HepG2 (cell line): ENCODE results near the gene PADI2. TPM values are rescaled to one million over a fixed set of nuclear protein-coding genes. Genes with fewer than 3 reads are reported as not detected.

Source experiments
- ATAC-seq: fragments of 200-7000 bp; cut with Tn5 transposase; 3 replicates; pipeline ENCODE4 v1.9.1; 2020; ENCODE audit warnings: mild to moderate bottlenecking, moderate library complexity
- BruUV-seq: library from RNA; stranded (reverse); fragments of 400-500 nt; replicated peaks from 2 replicates; lab custom pipeline; 2021; lab: Mats Ljungman, UMichigan
- CTCF ChIA-PET: fragments of 300-600 bp; formaldehyde crosslinking; extraction: SDS; loops from one replicate; lab custom pipeline; 2021; ENCODE audit warnings: low total read pairs, inconsistent platforms, low intra/inter-chr PET ratio; lab: Yijun Ruan, JAX
- POLR2A ChIA-PET: fragments of 350-600 bp; sonication (Branson Sonifier 250); formaldehyde crosslinking; loops from one replicate; lab custom pipeline; 2020; ENCODE audit warnings: antibody characterized with exemption, inconsistent platforms; lab: Yijun Ruan, JAX
- DNase-seq: peaks from one replicate; pipeline ENCODE4 v3.0.0-alpha.2; 2015; ENCODE audit warnings: low spot score
- FAIRE-seq: peaks from 3 replicates; lab custom pipeline; 2011; peaks lifted over from hg19 to GRCh38; lab: Jason Lieb, UNC
- H2AFZ ChIP-seq: one replicate; pipeline ENCODE4 v1.6.1; 2011; ENCODE audit warnings: low read length, inconsistent platforms
- H3K27ac ChIP-seq: fragments of 300-600 bp; 3 replicates; pipeline ENCODE4 v1.8.0; 2011; ENCODE audit warnings: mixed run types, mild to moderate bottlenecking, mixed read lengths, low read length, inconsistent platforms; ENCODE audit not compliant: insufficient read depth; ENCODE audit errors: extremely low read length
- H3K27me3 ChIP-seq, 2 experiments: fragments of 200-600 bp in 1 of 2; 2 replicates in 1 of 2; 3 replicates in 1 of 2; pipeline versions ENCODE4 v1.6.0 to v1.8.0; 2011; ENCODE audit warnings: low read length in 2 of 2, mild to moderate bottlenecking in 2 of 2, moderate library complexity in 2 of 2, inconsistent platforms in 1 of 2; ENCODE audit not compliant: insufficient read depth in 2 of 2, control insufficient read depth in 1 of 2
- H3K36me3 ChIP-seq, 2 experiments: fragments of 200-600 bp in 1 of 2; replicated peaks in 1 of 2; 2 replicates in 1 of 2; 3 replicates in 1 of 2; pipeline versions ENCODE4 v1.5.1 to v1.8.0; 2011; ENCODE audit warnings: low read length in 2 of 2, inconsistent platforms in 1 of 2; ENCODE audit not compliant: insufficient read depth in 2 of 2, control insufficient read depth in 1 of 2
- H3K4me1 ChIP-seq: 2 replicates; pipeline ENCODE4 v1.5.1; 2012; ENCODE audit warnings: low read length, inconsistent platforms; ENCODE audit not compliant: insufficient read depth
- H3K4me2 ChIP-seq: 2 replicates; pipeline ENCODE4 v1.6.0; 2011; ENCODE audit warnings: low read depth, low read length, inconsistent platforms
- H3K4me3 ChIP-seq, 3 experiments: fragments of 200-600 bp in 1 of 3; sonication (generic), shearing (Covaris generic) in 1 of 3; replicated peaks in 1 of 3; 2 replicates each; pipeline ENCODE4 v1.5.1; 2011 to 2016; ENCODE audit warnings: low read length in 3 of 3, inconsistent platforms in 2 of 3, low read depth in 2 of 3, mild to moderate bottlenecking in 2 of 3, control low read depth in 1 of 3, mixed read lengths in 1 of 3; ENCODE audit not compliant: insufficient read depth in 1 of 3
- H3K79me2 ChIP-seq: one replicate; pipeline ENCODE4 v1.6.1; 2011; ENCODE audit warnings: low read length, inconsistent platforms; ENCODE audit not compliant: insufficient read depth
- H3K9ac ChIP-seq: 2 replicates; pipeline ENCODE4 v1.6.0; 2011; ENCODE audit warnings: mild to moderate bottlenecking, low read depth, low read length, inconsistent platforms; ENCODE audit not compliant: insufficient read depth
- H3K9me3 ChIP-seq: 2 replicates; pipeline ENCODE4 v1.5.1; 2012; ENCODE audit warnings: mild to moderate bottlenecking, low read length
- H4K20me1 ChIP-seq: 2 replicates; pipeline ENCODE4 v1.6.0; 2011; ENCODE audit warnings: inconsistent platforms, mild to moderate bottlenecking, low read length, moderate library complexity; ENCODE audit not compliant: insufficient read depth
- FOXP1 ChIP-seq, 2 experiments: fragments of 450-650 bp in 1 of 2; IDR thresholded peaks; 2 replicates each; pipeline ENCODE4 v1.6.1; 2017 to 2018; ENCODE audit warnings: antibody characterized with exemption in 1 of 2
- MTERF4 ChIP-seq: sonication (generic); formaldehyde crosslinking; IDR thresholded peaks from 2 replicates; pipeline ENCODE4 v1.8.0; 2023; ENCODE audit warnings: mild to moderate bottlenecking, missing genetic modification reagents
- NCOA2 ChIP-seq: sonication (generic); formaldehyde crosslinking; IDR thresholded peaks from 2 replicates; pipeline ENCODE4 v1.8.0; 2022; ENCODE audit warnings: inconsistent platforms
- NCOA5 ChIP-seq: sonication (generic); formaldehyde crosslinking; IDR thresholded peaks from 2 replicates; pipeline ENCODE4 v1.4.0; 2020; ENCODE audit warnings: missing genetic modification reagents
- PHB2 ChIP-seq: fragments of 450-650 bp; IDR thresholded peaks from 2 replicates; pipeline ENCODE4 v1.6.1; 2018; ENCODE audit not compliant: partially characterized antibody
- RXRA ChIP-seq: sonication (generic); formaldehyde crosslinking; IDR thresholded peaks from 2 replicates; pipeline ENCODE4 v1.5.1; 2020; ENCODE audit warnings: missing genetic modification reagents
- SP4 ChIP-seq: sonication (generic); formaldehyde crosslinking; IDR thresholded peaks from 2 replicates; pipeline ENCODE4 v1.8.1; 2023; ENCODE audit warnings: mild to moderate bottlenecking, missing genetic modification reagents
- TSC22D2 ChIP-seq: sonication (generic); formaldehyde crosslinking; IDR thresholded peaks from 2 replicates; pipeline ENCODE4 v1.5.1; 2020; ENCODE audit warnings: missing genetic modification reagents, mild to moderate bottlenecking, borderline replicate concordance
- ZNF670 ChIP-seq: sonication (generic); formaldehyde crosslinking; IDR thresholded peaks from 2 replicates; pipeline ENCODE4 v1.8.0; 2022; ENCODE audit warnings: mild to moderate bottlenecking, missing genetic modification reagents, borderline replicate concordance
- WGBS: methylation state at CpG from one replicate; pipeline ENCODE4 v1.1.6; 2017; ENCODE audit warnings: low lambda C conversion rate; 5-methylcytosine and 5-hydroxymethylcytosine counted together
- in situ Hi-C: cut with HindIII; loops from 2 replicates; pipeline ENCODE4 v1.10.0; 2017; ENCODE audit warnings: low pct_unique_long_range_greater_than_20kb; ENCODE audit not compliant: extremely low pct_ligation_motif_present
- intact Hi-C: fragments of 100-400 bp; cut with micrococcal nuclease; formaldehyde crosslinking; loops from one replicate; pipeline ENCODE4 v1.10.0; 2022; ENCODE audit not compliant: unreplicated experiment
- polyA plus RNA-seq, 8 experiments: library from polyadenylated mRNA; depleted of rRNA in 3 of 8; stranded (reverse) in 7 of 8; unstranded in 1 of 8; fragments of >200 nt; fragmentation: Illumina TruSeq in 4 of 8; extraction: Trizol in 4 of 8; gene quantifications; 2 replicates each; pipeline versions ENCODE4 v1.2.1 to v1.2.3, GENCODE V29; 2011 to 2016; ENCODE audit warnings: low read depth in 4 of 8, missing spikeins in 1 of 8, mixed read lengths in 1 of 8; ENCODE audit not compliant: insufficient read depth in 1 of 8
- total RNA-seq, 5 experiments: library from RNA; depleted of rRNA; stranded (reverse); fragments of >200 nt; fragmentation: Illumina TruSeq; extraction: Trizol; gene quantifications; 2 replicates each; pipeline ENCODE4 v1.2.3, GENCODE V29; 2016; ENCODE audit warnings: low read depth in 1 of 5

PADI2 gene
- total and polyA plus RNA-seq, 2 of the 13 experiments (the other 11 are each of a cell fraction or from before 2014, with no cell fraction given): not detected

GRCh38 chr1:17163789-17164666, 44.8 kb upstream of the PADI2 start:
- WGBS: 24% methylated on average over 9 of the region's 16 CpGs
- intact Hi-C loops: no loop called here
- CTCF ChIA-PET: no interaction called here

GRCh38 chr1:17163371-17163770, 44.1 kb upstream of the PADI2 start:
- ATAC-seq: no peak
- no TSS peak for BruUV-seq
- Histone ChIP-seq H3K4me2 (no peak overlapping the region), H3K9me3 (no peaks in the 10 kb centered on the region), H2AFZ (no peak overlapping the region), H3K36me3 (no peaks in the 10 kb centered on the region), H3K4me1 (no peaks in the 10 kb centered on the region), H3K9ac (no peak overlapping the region), H3K79me2 (no peaks in the 10 kb centered on the region), H3K4me3 (no peak overlapping the region), H3K27ac (no peak overlapping the region), H3K27me3 (0 out of 5 replicates have a peak, but pooled peaks cover 2 to 8% of the 10 kb centered on the region in 2 experiments), H4K20me1 (no peaks in the 10 kb centered on the region)
- CTCF ChIA-PET: no interaction called here
- POLR2A ChIA-PET: no interaction called here
- WGBS: 59% methylated on average over 7 of the region's 7 CpGs
- no peak for FAIRE-seq
- intact Hi-C loops: no loop called here
- TF ChIP-seq ZNF670 (CRISPR knock-in tag) (no peak), FOXP1 (IDR thresholded peaks at IDR 0.05) (no peak), FOXP1 (CRISPR knock-in tag; IDR thresholded peaks at IDR 0.05) (no peak), NCOA2 (no peak), SP4 (no peak), PHB2 (no peak), TSC22D2 (CRISPR knock-in tag) (no peak), NCOA5 (CRISPR knock-in tag) (no peak), MTERF4 (CRISPR knock-in tag) (no peak)
- in situ Hi-C loops: no loop called here
- DNase-seq: no peak

More at GRCh38 chr1:17163789-17164666, 44.8 kb upstream of the PADI2 start:
- DNase-seq (no peak), ATAC-seq (no peak), FAIRE-seq (no peak)
- POLR2A ChIA-PET: no interaction called here
- BruUV-seq: no TSS peak
- no peak overlapping the region for H2AFZ ChIP-seq
- no peaks in the 10 kb centered on the region for H3K36me3 ChIP-seq
- no peak overlapping the region for H3K4me2 ChIP-seq
- 0 out of 5 replicates have a peak, but pooled peaks cover 2 to 8% of the 10 kb centered on the region in 2 experiments for H3K27me3 ChIP-seq
- no peaks in the 10 kb centered on the region for H4K20me1 ChIP-seq
- no peak overlapping the region for H3K9ac ChIP-seq
- no peaks in the 10 kb centered on the region for H3K79me2 ChIP-seq
- no peaks in the 10 kb centered on the region for H3K9me3 ChIP-seq
- H3K27ac ChIP-seq: no peak overlapping the region
- TF ChIP-seq RXRA (CRISPR knock-in tag): no peak
- in situ Hi-C loops: no loop called here
- no peaks in the 10 kb centered on the region for H3K4me1 ChIP-seq
- H3K4me3 ChIP-seq: no peak overlapping the region
